Epithelial cell of prostate (primary cell): Measurements from ENCODE around the gene SPAG4.

Experiments
- DNase-seq: peaks from one replicate; pipeline ENCODE4 v3.0.0-alpha.2; 2011; ENCODE audit warnings: low read depth, low spot score
- H3K27ac ChIP-seq: fragments of 450-650 bp; 2 replicates; pipeline ENCODE4 v1.5.1; 2017; ENCODE audit warnings: mild to moderate bottlenecking

The SPAG4 gene

GRCh38 chr20:35651958-35652357 is 36.3 kb downstream of the SPAG4 start:
- no peak for DNase-seq
- H3K27ac ChIP-seq, result no peak overlapping the region

GRCh38 chr20:35652641-35653429 is 37.2 kb downstream of the SPAG4 start:
- DNase-seq, result no peak
- H3K27ac ChIP-seq, result no peak overlapping the region

- H3K27ac ChIP-seq, result no peak overlapping the region
- DNase-seq, result no peak
Observed at GRCh38 chr20:35653430-35653734, 37.8 kb downstream of the SPAG4 start.

DNA sequence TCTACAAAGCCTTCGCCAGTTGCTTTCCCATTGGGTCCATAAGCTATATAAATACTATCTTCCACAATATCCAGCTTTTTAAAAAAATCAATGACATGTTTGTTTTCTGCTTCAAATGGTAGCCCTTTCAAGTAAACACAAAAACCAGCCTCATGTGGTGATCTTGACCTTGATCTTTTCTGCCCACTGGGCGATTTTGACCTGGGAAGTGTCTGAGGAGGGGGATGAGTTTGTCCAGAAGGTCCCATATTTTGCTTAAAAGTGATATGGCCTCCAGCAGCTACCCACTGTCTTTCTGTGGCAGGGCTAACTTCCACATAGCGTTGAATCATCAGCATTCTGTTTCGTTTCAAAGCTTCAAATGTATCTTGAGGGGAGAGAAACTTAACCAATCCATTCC is 38.3 kb downstream of the SPAG4 start:
- H3K27ac ChIP-seq, result no peak overlapping the region
- DNase-seq, result no peak

- no peak for DNase-seq
- no peak overlapping the region for H3K27ac ChIP-seq
Observed at GRCh38 chr20:35654415-35654814, 38.8 kb downstream of the SPAG4 start.

GRCh38 chr20:35657271-35657670 is 41.6 kb downstream of the SPAG4 start:
- no peak for DNase-seq
- H3K27ac ChIP-seq, result no peak overlapping the region

DNA sequence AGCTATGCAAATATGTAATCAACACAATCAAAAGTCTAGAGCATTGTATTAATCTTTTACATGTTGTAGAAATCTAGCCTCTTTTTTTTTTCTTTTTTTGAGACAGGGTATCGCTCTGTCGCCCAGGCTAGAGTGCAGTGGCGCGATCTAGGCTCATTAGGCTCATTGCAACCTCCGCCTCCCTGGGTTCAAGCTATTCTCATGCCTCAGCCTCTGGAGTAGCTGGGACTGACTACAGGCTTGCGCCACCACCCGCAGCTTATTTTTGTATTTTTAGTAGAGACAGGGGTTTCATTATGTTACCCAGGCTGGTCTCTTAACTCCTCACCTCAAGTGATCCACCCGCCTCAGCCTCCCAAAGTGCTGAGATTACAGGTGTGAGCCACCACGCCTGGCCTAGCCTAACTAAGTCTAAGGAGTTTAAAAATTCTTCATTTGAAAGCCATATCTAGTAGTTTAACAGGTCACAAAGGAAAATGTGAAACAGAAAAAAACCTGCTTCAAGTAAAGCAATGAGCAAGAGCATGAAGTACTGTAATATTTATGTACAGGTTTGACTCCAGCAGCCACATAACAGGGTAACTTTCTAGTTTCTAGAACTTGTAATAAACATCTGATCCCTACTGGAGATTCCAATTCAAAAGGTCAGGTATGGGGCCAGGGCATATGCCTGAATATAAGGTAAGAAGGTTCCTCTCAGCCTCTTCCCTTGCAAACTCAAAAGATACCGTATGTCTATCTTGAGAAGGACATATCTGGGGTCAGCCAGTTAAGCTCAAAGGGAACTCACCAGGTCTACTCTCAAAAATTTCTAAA is 44.7 kb downstream of the SPAG4 start:
- peak overlapping the region; percentile 42 for H3K27ac ChIP-seq

DNA sequence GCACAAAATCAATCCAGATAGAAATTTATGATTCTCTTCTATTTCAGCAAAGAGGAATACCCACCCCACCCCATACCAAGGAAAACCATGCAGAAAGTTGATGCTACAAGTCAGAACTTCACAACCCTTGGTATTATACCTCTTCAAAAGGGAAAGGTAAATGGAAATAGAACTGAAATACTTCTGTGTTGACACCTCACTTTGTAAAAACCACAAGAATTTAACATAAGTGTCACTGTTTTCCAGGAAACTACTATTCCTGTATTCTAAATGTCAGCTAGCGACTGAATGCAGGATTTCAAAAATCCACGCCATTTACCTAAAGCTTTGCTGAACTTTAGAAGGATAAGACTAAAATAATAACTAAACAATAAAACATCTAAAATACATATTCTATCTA is 45.4 kb downstream of the SPAG4 start:
- DNase-seq, result no peak

More for the DNA sequence above, 44.7 kb downstream of the SPAG4 start:
- DNase-seq, result no peak

GRCh38 chr20:35661908-35662307 is 46.3 kb downstream of the SPAG4 start:
- DNase-seq, result no peak
- H3K27ac ChIP-seq, result peak overlapping the region; percentile 42

More for the DNA sequence above, 45.4 kb downstream of the SPAG4 start:
- peak overlapping the region; percentile 42 for H3K27ac ChIP-seq

DNA sequence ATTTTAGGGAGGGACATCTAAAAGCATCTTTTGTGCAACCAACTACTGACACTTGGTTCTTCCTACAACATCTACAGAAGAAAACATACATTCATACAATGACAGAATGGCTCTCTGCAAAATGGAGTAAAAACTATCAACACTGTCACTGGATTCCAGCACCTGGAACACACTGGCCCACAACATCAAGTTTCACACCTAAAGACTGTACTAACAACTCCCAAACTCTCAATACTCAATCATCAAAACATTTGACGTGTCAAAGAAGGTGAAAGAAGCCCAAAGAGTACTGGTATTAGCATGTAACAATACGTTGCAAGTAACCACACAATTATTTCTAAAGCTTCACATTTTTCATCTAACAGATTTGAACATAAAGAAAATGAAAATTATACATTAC is 46.9 kb downstream of the SPAG4 start:
- H3K27ac ChIP-seq, result peak overlapping the region; percentile 81
- DNase-seq, result no peak

DNA sequence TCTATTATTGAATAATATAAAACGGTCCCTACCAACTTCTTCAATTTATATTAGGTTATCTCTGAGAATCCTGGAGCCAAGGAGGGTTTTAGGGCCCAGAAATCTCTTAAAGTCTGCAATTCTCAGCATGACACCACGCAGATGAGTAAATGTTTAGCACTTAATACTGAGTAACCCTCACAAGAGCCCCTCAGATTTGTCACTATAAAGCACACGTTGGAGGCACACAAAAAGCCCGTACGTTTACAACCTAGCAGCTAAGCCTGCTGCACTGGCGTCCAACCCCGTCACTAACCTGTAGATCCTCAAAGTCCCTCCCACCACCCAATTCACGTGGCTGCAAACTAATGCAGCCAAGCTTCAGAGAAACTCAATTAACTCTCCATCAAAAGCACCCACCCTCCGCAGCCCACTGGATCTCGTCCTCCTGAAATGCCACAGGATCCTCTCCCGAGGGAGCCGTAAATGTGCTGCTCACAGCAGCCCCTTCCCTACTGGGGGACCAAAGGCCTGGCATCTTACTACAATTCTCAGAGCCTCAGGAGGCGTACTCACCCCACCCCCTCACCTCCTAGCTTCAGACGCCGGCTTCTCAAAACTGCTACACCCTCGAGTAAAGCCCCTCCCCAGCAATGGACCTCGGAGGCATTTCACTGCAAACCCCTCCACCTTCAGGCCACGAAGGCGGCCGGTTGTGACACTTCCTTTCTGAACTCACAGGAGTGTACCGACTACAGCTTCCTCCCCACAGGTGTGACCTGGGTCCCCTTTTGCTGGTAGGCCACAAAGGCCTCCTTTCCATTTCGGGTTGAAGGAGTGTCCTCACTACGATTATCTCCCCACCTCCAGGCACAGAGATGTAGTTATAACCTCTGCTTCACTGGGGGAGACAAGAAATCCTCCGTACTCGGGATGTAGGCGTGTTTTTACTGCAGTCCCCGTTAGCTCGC is 48.2 kb downstream of the SPAG4 start:
- peak overlapping the region; percentile 81 for H3K27ac ChIP-seq
- DNase-seq, result no peak

DNA sequence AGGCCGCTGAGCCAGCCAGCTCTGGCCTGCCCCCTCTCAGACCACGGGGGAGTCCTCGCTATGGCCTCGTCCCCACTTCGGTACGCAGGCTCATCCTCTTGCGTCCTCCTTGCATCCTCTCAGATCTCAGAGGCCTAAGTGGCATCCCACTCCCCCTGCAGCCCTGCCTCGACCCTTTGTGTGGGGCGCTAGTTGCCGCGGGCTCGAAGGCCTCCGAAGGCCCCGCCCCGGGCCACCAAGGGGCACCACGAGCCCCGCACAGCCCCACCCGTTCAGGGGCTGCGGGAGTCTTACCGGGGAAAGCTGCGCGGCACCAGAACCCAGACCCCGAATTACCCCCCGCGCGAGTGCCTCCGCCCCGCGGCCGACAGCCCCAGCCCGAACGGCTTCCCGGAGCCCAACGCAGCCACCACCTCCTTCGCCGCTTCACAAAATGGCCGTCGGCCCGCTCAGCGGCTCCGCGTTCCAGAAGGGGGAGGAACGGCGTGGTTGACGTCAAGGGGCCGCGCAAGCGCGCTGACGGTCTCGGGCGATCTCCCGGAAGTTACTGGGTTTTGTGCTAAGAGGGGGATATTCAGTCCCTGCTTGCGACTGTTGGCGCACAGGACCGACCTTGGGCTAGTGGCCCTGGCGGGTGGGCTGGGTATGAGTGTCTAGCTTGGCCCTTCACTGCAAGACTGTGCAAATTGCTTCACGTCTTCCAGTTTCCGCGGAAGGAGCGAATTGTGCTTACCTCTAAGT is 49.0 kb downstream of the SPAG4 start, which contains the start of the genes CPNE1 and RBM12:
TSS of gene CPNE1 (minus strand) at position 435 of the 741 bp plus-strand sequence. CDS start 31,977 bp downstream, outside the sequence.
TSS of gene RBM12 (minus strand) at position 435 of the 741 bp plus-strand sequence. CDS start 9,578 bp downstream, outside the sequence.
- peak; percentile 49 for DNase-seq
- peak within 1 kb of the TSS; percentile 81 for H3K27ac ChIP-seq

GRCh38 chr20:35665949-35666288 is 50.3 kb downstream of the SPAG4 start:
- no peak overlapping the region for H3K27ac ChIP-seq
- no peak for DNase-seq

- H3K27ac ChIP-seq, result no peak overlapping the region
- DNase-seq, result no peak
Observed at GRCh38 chr20:35669221-35669620, 53.6 kb downstream of the SPAG4 start.

DNA sequence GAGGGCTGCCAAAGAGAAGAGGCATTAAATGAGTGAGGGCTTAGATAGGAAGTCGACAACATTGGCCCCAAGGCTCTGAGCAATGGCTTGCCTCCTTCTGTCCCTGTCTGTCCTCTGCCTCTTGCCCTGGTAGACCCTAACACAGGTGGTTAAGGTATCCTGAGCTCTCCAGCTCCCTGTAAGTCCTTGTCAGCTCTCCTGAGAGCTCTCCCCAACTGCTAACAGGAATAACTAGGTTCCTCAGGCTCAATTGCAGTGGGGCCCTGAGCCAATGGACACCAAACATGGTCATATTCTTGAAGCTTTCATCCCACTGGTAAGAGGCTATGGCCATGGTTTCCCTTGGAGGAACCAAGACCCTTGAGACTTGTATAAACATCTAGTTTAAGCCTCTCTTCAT is 54.1 kb downstream of the SPAG4 start:
- no peak for DNase-seq
- H3K27ac ChIP-seq, result no peak overlapping the region
